HepG2 (cell line): ENCODE measurements around the gene ALOX12. TPM values are rescaled to one million over a fixed set of nuclear protein-coding genes. Genes with fewer than 3 reads are reported as not detected.

Source experiments
- ATAC-seq: fragments of 200-7000 bp; cut with Tn5 transposase; 3 replicates; pipeline ENCODE4 v1.9.1; 2020; ENCODE audit warnings: mild to moderate bottlenecking, moderate library complexity
- BruUV-seq: library from RNA; stranded (reverse); fragments of 400-500 nt; replicated peaks from 2 replicates; lab custom pipeline; 2021; lab: Mats Ljungman, UMichigan
- CTCF ChIA-PET: fragments of 300-600 bp; formaldehyde crosslinking; extraction: SDS; loops from one replicate; lab custom pipeline; 2021; ENCODE audit warnings: low total read pairs, inconsistent platforms, low intra/inter-chr PET ratio; lab: Yijun Ruan, JAX
- POLR2A ChIA-PET: fragments of 350-600 bp; sonication (Branson Sonifier 250); formaldehyde crosslinking; loops from one replicate; lab custom pipeline; 2020; ENCODE audit warnings: antibody characterized with exemption, inconsistent platforms; lab: Yijun Ruan, JAX
- DNase-seq: peaks from one replicate; pipeline ENCODE4 v3.0.0-alpha.2; 2015; ENCODE audit warnings: low spot score
- FAIRE-seq: peaks from 3 replicates; lab custom pipeline; 2011; peaks lifted over from hg19 to GRCh38; lab: Jason Lieb, UNC
- H2AFZ ChIP-seq: one replicate; pipeline ENCODE4 v1.6.1; 2011; ENCODE audit warnings: low read length, inconsistent platforms
- H3K27ac ChIP-seq: fragments of 300-600 bp; 3 replicates; pipeline ENCODE4 v1.8.0; 2011; ENCODE audit warnings: mixed run types, mild to moderate bottlenecking, mixed read lengths, low read length, inconsistent platforms; ENCODE audit not compliant: insufficient read depth; ENCODE audit errors: extremely low read length
- H3K27me3 ChIP-seq, 2 experiments: fragments of 200-600 bp in 1 of 2; 2 replicates in 1 of 2; 3 replicates in 1 of 2; pipeline versions ENCODE4 v1.6.0 to v1.8.0; 2011; ENCODE audit warnings: low read length in 2 of 2, mild to moderate bottlenecking in 2 of 2, moderate library complexity in 2 of 2, inconsistent platforms in 1 of 2; ENCODE audit not compliant: insufficient read depth in 2 of 2, control insufficient read depth in 1 of 2
- H3K36me3 ChIP-seq, 2 experiments: fragments of 200-600 bp in 1 of 2; replicated peaks in 1 of 2; 2 replicates in 1 of 2; 3 replicates in 1 of 2; pipeline versions ENCODE4 v1.5.1 to v1.8.0; 2011; ENCODE audit warnings: low read length in 2 of 2, inconsistent platforms in 1 of 2; ENCODE audit not compliant: insufficient read depth in 2 of 2, control insufficient read depth in 1 of 2
- H3K4me1 ChIP-seq: 2 replicates; pipeline ENCODE4 v1.5.1; 2012; ENCODE audit warnings: low read length, inconsistent platforms; ENCODE audit not compliant: insufficient read depth
- H3K4me2 ChIP-seq: 2 replicates; pipeline ENCODE4 v1.6.0; 2011; ENCODE audit warnings: low read depth, low read length, inconsistent platforms
- H3K4me3 ChIP-seq, 3 experiments: fragments of 200-600 bp in 1 of 3; sonication (generic), shearing (Covaris generic) in 1 of 3; replicated peaks in 1 of 3; 2 replicates each; pipeline ENCODE4 v1.5.1; 2011 to 2016; ENCODE audit warnings: low read length in 3 of 3, inconsistent platforms in 2 of 3, low read depth in 2 of 3, mild to moderate bottlenecking in 2 of 3, control low read depth in 1 of 3, mixed read lengths in 1 of 3; ENCODE audit not compliant: insufficient read depth in 1 of 3
- H3K79me2 ChIP-seq: one replicate; pipeline ENCODE4 v1.6.1; 2011; ENCODE audit warnings: low read length, inconsistent platforms; ENCODE audit not compliant: insufficient read depth
- H3K9ac ChIP-seq: 2 replicates; pipeline ENCODE4 v1.6.0; 2011; ENCODE audit warnings: mild to moderate bottlenecking, low read depth, low read length, inconsistent platforms; ENCODE audit not compliant: insufficient read depth
- H3K9me3 ChIP-seq: 2 replicates; pipeline ENCODE4 v1.5.1; 2012; ENCODE audit warnings: mild to moderate bottlenecking, low read length
- H4K20me1 ChIP-seq: 2 replicates; pipeline ENCODE4 v1.6.0; 2011; ENCODE audit warnings: inconsistent platforms, mild to moderate bottlenecking, low read length, moderate library complexity; ENCODE audit not compliant: insufficient read depth
- BATF2 ChIP-seq: sonication (generic); formaldehyde crosslinking; IDR thresholded peaks from 2 replicates; pipeline ENCODE4 v1.8.0; 2022; ENCODE audit warnings: mild to moderate bottlenecking, missing genetic modification reagents, moderate library complexity
- CEBPG ChIP-seq: IDR thresholded peaks from 2 replicates; pipeline ENCODE4 v1.6.1; 2016
- EP300 ChIP-seq, 3 experiments: sonication (generic) in 1 of 3; formaldehyde crosslinking in 1 of 3; IDR thresholded peaks; 2 replicates each; pipeline versions ENCODE4 v1.5.1 to v1.6.1; 2011 to 2020; ENCODE audit warnings: low read depth in 2 of 3, low read length in 2 of 3, borderline replicate concordance in 1 of 3, improper control_type of control experiment in 1 of 3, mild to moderate bottlenecking in 1 of 3, missing genetic modification reagents in 1 of 3, moderate library complexity in 1 of 3
- HMGXB4 ChIP-seq, 2 experiments: sonication (generic) in 1 of 2; formaldehyde crosslinking in 1 of 2; IDR thresholded peaks; 2 replicates each; pipeline versions ENCODE4 v1.4.0 to v1.6.1; 2018 to 2020; ENCODE audit warnings: missing genetic modification reagents in 2 of 2, borderline replicate concordance in 1 of 2, low read depth in 1 of 2, mild to moderate bottlenecking in 1 of 2, missing biosample characterization in 1 of 2
- KAT8 ChIP-seq: IDR thresholded peaks from 2 replicates; pipeline ENCODE4 v1.6.1; 2016; ENCODE audit warnings: missing genetic modification reagents, missing compliant biosample characterization
- NFIC ChIP-seq: IDR thresholded peaks from 2 replicates; pipeline ENCODE4 v1.6.1; 2012; ENCODE audit warnings: mild to moderate bottlenecking, low read length, inconsistent platforms
- RAD21 ChIP-seq: fragments of 450-650 bp; formaldehyde crosslinking; IDR thresholded peaks from 2 replicates; pipeline ENCODE4 v1.5.0; 2020; ENCODE audit warnings: mild to moderate bottlenecking
- TBL1XR1 ChIP-seq: fragments of 150-350 bp; IDR thresholded peaks from 2 replicates; pipeline ENCODE4 v1.6.1; 2014; ENCODE audit warnings: borderline replicate concordance, low read length; ENCODE audit not compliant: partially characterized antibody
- ZNF747 ChIP-seq: sonication (generic); formaldehyde crosslinking; IDR thresholded peaks from 2 replicates; pipeline ENCODE4 v1.8.1; 2023; ENCODE audit warnings: missing genetic modification reagents, mild to moderate bottlenecking, borderline replicate concordance
- ZSCAN12 ChIP-seq: sonication (generic); formaldehyde crosslinking; IDR thresholded peaks from 2 replicates; pipeline ENCODE4 v1.9.0; 2021; ENCODE audit warnings: mild to moderate bottlenecking, missing genetic modification reagents
- WGBS: methylation state at CpG from one replicate; pipeline ENCODE4 v1.1.6; 2017; ENCODE audit warnings: low lambda C conversion rate; 5-methylcytosine and 5-hydroxymethylcytosine counted together
- in situ Hi-C: cut with HindIII; loops from 2 replicates; pipeline ENCODE4 v1.10.0; 2017; ENCODE audit warnings: low pct_unique_long_range_greater_than_20kb; ENCODE audit not compliant: extremely low pct_ligation_motif_present
- intact Hi-C: fragments of 100-400 bp; cut with micrococcal nuclease; formaldehyde crosslinking; loops from one replicate; pipeline ENCODE4 v1.10.0; 2022; ENCODE audit not compliant: unreplicated experiment
- polyA plus RNA-seq, 8 experiments: library from polyadenylated mRNA; depleted of rRNA in 3 of 8; stranded (reverse) in 7 of 8; unstranded in 1 of 8; fragments of >200 nt; fragmentation: Illumina TruSeq in 4 of 8; extraction: Trizol in 4 of 8; gene quantifications; 2 replicates each; pipeline versions ENCODE4 v1.2.1 to v1.2.3, GENCODE V29; 2011 to 2016; ENCODE audit warnings: low read depth in 4 of 8, missing spikeins in 1 of 8, mixed read lengths in 1 of 8; ENCODE audit not compliant: insufficient read depth in 1 of 8
- total RNA-seq, 5 experiments: library from RNA; depleted of rRNA; stranded (reverse); fragments of >200 nt; fragmentation: Illumina TruSeq; extraction: Trizol; gene quantifications; 2 replicates each; pipeline ENCODE4 v1.2.3, GENCODE V29; 2016; ENCODE audit warnings: low read depth in 1 of 5

The ALOX12 gene
- total and polyA plus RNA-seq, 2 of the 13 experiments (the other 11 are each of a cell fraction or from before 2014, with no cell fraction given), result not detected

- Histone ChIP-seq H3K9me3 (no peaks in the 10 kb centered on the region), H3K4me2 (peak overlapping the region; percentile 94), H3K36me3 (no peaks in the 10 kb centered on the region), H3K27me3 (no peaks in the 10 kb centered on the region; a peak in 1 of 5 replicates), H3K9ac (0 out of 2 replicates have a peak overlapping the region, but pooled peaks have one; percentile 65), H3K27ac (peak overlapping the region; percentile 73), H2AFZ (no peak overlapping the region), H3K79me2 (no peaks in the 10 kb centered on the region), H3K4me1 (peaks cover 50% of the 10 kb centered on the region), H4K20me1 (no peaks in the 10 kb centered on the region), H3K4me3 (peak overlapping the region; percentile 52 to 79 (median 61))
- WGBS, result 3% methylated on average over 4 of the region's 5 CpGs
- POLR2A ChIA-PET, result interaction anchor here (0.7 to 4.6 kb wide), 31 partner anchors 9 to 813 kb away, joined by 3 to 71 read pairs (median 5); partner anchors contain the start of genes ACADVL, ASGR1, ASGR2 and DLG4
- in situ Hi-C loops (loop anchor here (10.0 kb wide), 1 partner anchor 239 kb away; the partner anchor contains the start of gene SLC2A4), intact Hi-C loops (loop anchor here (2.0 to 5.0 kb wide), 2 partner anchors 133 to 307 kb away; partner anchors contain the start of genes ASGR1 and KCTD11)
- BruUV-seq, result no TSS peak
- FAIRE-seq (peak; percentile 63), ATAC-seq (peak; percentile 42), DNase-seq (peak; percentile 80)
- CTCF ChIA-PET, result interaction anchor here (0.6 to 2.7 kb wide), 8 partner anchors 88 to 300 kb away, joined by 3 to 31 read pairs (median 4); no protein-coding TSS in a partner anchor
- 0 out of 2 replicates have a peak, but pooled peaks have one; percentile 8 for TF ChIP-seq ZNF747 (CRISPR knock-in tag)
- TF ChIP-seq HMGXB4 (CRISPR knock-in tag; IDR thresholded peaks at IDR 0.05; ENCODE audit: borderline replicate concordance in 1 of 2, low read depth in 1 of 2), result peak in 1 of 2 experiments; percentile 49; a peak in 1 of 4 replicates
- TF ChIP-seq RAD21 (CRISPR knock-in tag), result peak; percentile 78
- TF ChIP-seq CEBPG (CRISPR knock-in tag), result peak; percentile 67
- 0 out of 4 replicates have a peak, but pooled peaks of 1 of the 2 experiments have one; percentile 21 for TF ChIP-seq EP300 (IDR thresholded peaks at IDR 0.05; ENCODE audit: low read depth in 2 of 2, low read length in 2 of 2)
- TF ChIP-seq EP300 (CRISPR knock-in tag; IDR thresholded peaks at IDR 0.05; ENCODE audit: borderline replicate concordance), result no peak
- no peak for TF ChIP-seq ZSCAN12
- TF ChIP-seq TBL1XR1, result no peak
- TF ChIP-seq KAT8 (CRISPR knock-in tag), result no peak
- no peak for TF ChIP-seq BATF2 (CRISPR knock-in tag)
- no peak for TF ChIP-seq NFIC
Measured at GRCh38 chr17:7045492-7046126, 49.8 kb downstream of the ALOX12 start.
